Fibroblast of the aortic adventitia (primary cell): ENCODE results near the gene SLC10A2. TPM values are rescaled to one million over a fixed set of nuclear protein-coding genes. Genes with fewer than 3 reads are reported as not detected.

ENCODE experiments used
- DNase-seq: peaks from one replicate; pipeline ENCODE4 v3.0.0-alpha.2; 2010; ENCODE audit warnings: low read depth
- H3K4me3 ChIP-seq: 2 replicates; pipeline ENCODE4 v1.5.1; 2011; ENCODE audit warnings: low read depth, mild to moderate bottlenecking, control low read depth, low read length, moderate library complexity
- CTCF ChIP-seq: IDR thresholded peaks from 2 replicates; pipeline ENCODE4 v1.5.1; 2011; ENCODE audit warnings: mild to moderate bottlenecking, low read length, control low read depth, inconsistent platforms; ENCODE audit not compliant: insufficient read depth
- total RNA-seq: library from RNA; depleted of rRNA; stranded (reverse); fragments of >200 nt; gene quantifications from 2 replicates; pipeline ENCODE4 v1.2.3, GENCODE V29; 2012; ENCODE audit warnings: low replicate concordance

Gene SLC10A2
- total RNA-seq, 1 donor = not detected

GRCh38 chr13:103009051-103009840 is 57.0 kb downstream of the SLC10A2 start:
- no peak for TF ChIP-seq CTCF
- no peak overlapping the region for H3K4me3 ChIP-seq
- DNase-seq = no peak

- no peak overlapping the region for H3K4me3 ChIP-seq
- no peak for TF ChIP-seq CTCF
- DNase-seq = no peak
These were observed 58.8 kb downstream of the SLC10A2 start for GRCh38 chr13:103007427-103007762.

- no peak for TF ChIP-seq CTCF
- H3K4me3 ChIP-seq = no peak overlapping the region
- DNase-seq = no peak
These were observed 59.4 kb downstream of the SLC10A2 start for GRCh38 chr13:103006641-103007426.

DNA sequence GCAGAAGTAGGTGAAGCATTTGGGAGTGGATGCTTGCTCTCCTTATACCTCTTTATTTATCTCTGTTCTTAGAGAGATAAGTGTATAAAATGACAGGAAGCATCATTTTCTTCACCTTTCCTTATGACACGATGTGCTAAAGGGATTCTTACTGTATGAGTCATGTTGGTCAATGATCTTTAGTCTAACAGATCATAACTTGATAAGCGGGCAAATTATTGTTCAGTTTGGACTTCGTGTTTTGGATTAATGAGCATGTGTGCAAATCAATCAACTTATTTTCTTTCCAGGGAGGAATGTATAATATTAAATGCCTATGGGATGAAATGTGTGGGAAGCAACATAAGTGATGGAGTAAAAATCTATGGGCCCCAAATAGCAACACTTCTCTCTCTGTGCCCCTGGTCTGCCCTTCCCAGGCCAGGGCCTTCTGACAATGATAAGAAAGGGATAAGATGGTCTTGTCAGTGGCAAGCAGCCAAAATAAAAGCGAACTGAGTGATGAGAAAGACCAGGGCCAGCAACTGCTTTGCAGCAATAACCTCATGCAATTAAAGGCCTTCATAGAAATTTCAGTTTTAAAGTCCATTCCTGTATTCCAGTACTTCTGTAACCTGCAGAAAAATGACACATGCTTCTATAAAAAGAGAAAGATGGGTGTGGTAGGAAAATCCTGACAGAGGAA is 61.4 kb downstream of the SLC10A2 start:
- H3K4me3 ChIP-seq = no peak overlapping the region
- TF ChIP-seq CTCF = no peak

GRCh38 chr13:103003631-103004030 is 62.6 kb downstream of the SLC10A2 start:
- H3K4me3 ChIP-seq = no peak overlapping the region
- no peak for TF ChIP-seq CTCF
- DNase-seq = no peak

More for the DNA sequence above, 61.4 kb downstream of the SLC10A2 start:
- no peak for DNase-seq

DNA sequence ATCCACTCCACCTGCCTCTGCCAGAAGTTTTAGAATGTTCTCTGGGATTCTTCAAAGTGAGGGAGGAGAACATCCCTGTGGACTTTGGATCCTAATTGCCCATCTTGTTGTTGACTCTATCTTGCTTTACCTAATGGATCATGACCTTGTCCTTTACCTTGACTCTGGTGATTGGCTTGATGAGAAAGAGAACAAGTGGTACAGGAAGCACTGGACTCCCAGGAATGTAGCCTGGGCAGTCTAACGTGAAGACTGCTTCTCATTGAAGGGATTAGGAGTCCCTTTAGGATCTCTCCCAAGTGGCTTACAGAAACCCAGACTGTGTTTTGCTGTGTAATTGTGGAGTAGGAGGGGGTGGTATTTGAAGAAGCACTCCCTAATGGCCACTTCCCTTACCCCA is 63.9 kb downstream of the SLC10A2 start:
- DNase-seq = no peak
- no peak for TF ChIP-seq CTCF
- H3K4me3 ChIP-seq = no peak overlapping the region
